Left renal cortex interstitium (tissue), 4 donors: Measurements from ENCODE around the gene MED13L. TPM values are rescaled to one million over a fixed set of nuclear protein-coding genes. Genes with fewer than 3 reads are reported as not detected.

ENCODE experiments used
- DNase-seq, 4 donors: peaks; one replicate each; pipeline ENCODE4 v3.0.0-alpha.2; 2013; ENCODE audit warnings: low read depth in 4 of 4, low spot score in 2 of 4, missing footprints in 1 of 4
- polyA plus RNA-seq, 4 donors: library from polyadenylated mRNA; unstranded; fragments of 120-200 nt; gene quantifications; one replicate each; pipeline ENCODE4 v1.2.1, GENCODE V29; 2013; ENCODE audit not compliant: insufficient read length in 4 of 4

The MED13L gene
- polyA plus RNA-seq, 4 donors: 66.8 to 88.0 (median 75.5) TPM

- DNase-seq: no peak
These were observed 117.8 kb downstream of the MED13L start for GRCh38 chr12:116159593-116160200.

DNA sequence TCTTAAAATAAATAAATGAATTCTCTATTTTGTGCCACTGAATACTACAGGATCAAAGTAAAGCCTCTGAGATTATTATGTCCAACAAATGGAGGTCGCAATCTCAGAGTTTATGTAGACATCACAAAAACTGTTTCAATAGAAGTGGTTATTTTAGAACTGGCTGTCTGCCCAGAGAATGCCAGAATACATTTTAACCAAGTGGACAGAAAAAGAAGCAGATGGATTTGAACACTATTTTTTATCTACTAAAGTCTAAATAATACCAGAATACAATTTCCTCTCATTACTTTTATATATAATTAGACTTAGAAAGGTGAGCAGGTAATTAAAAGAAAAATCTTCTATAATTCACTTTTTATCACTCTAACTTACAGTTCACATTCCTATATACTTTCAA lies 118.3 kb downstream of the MED13L start:
- DNase-seq: no peak

GRCh38 chr12:116157845-116158267 lies 119.6 kb downstream of the MED13L start:
- DNase-seq: no peak

DNA sequence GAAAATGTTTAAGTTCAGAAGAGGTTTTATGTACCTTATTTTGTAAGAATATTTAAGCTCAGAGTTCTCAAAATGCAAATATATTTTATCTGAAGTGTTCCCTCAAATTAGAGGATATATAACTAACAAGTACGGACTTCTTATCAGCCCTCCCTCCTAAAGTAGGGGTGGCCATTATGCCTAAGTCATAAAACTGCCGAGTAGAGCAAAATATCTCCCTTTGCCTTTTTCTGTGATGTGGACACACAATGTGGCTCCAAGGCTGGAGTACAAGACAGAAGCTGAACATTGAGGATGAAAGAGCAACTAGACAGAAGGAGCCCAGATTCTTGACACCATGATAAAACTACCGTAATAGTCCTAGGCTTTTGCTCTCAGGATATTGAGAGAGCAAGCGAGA lies 120.9 kb downstream of the MED13L start:
- DNase-seq: no peak

DNA sequence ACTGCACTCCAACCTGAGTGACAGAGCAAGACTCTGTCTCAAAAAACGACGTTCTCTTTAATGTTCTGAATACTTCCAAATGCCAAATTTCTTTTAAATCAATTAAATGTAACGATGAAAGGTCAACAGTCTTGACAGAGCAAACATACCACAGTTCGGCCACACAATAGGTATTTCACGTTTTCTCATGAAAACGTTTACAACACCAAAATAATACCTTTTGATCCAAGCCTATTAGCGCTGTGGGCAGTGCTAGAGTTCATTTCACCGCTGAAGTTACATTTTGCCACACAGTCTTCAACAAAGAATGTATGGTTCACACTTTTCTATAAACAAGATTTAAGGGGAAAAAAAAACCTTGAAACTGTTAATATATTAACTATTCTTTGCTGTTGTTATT lies 122.1 kb downstream of the MED13L start:
- DNase-seq: no peak

- DNase-seq: no peak
These were observed 123.5 kb downstream of the MED13L start for GRCh38 chr12:116153983-116154382.

GRCh38 chr12:116153113-116153512 lies 124.4 kb downstream of the MED13L start:
- DNase-seq: no peak

GRCh38 chr12:116152268-116152667 lies 125.2 kb downstream of the MED13L start:
- DNase-seq: no peak

- DNase-seq: no peak
These were observed 127.0 kb downstream of the MED13L start for GRCh38 chr12:116150452-116150851.

DNA sequence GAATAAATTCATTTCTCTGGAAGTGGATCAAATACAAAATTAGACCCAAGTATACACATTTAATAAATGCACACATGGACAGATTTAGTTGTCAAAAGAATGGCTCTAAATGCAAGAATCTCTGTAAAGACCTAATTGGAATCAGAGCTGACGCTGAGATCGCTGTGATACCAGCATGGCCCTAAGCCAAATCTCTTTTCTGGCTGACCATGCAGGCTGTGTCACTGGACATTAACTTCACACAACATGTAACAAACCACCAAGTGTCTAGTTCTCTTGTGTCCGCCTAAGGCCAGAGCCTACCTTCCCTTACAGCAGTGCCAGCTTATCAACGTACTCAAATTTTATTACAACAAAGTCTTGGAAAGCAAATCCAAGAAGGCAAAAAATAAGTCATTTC lies 127.5 kb downstream of the MED13L start:
- no peak for DNase-seq

DNA sequence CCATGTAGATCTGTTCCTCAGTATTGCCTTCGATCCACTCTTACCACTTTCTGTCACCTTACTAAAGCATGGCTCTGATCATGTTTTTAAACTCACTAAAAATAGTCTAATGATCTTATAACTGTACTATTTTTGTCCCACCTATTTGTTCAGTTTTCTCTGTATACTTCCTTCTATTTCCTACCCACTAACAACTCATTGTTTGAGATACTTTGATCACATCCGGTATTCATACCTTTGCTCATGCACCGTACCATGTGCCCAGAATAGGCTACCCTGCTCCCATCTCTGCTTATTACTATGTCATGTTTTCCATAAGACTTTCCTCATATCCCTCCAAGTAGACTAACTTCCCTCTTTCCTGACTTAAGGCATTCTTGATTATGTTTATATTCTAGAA lies 128.6 kb downstream of the MED13L start:
- no peak for DNase-seq

DNA sequence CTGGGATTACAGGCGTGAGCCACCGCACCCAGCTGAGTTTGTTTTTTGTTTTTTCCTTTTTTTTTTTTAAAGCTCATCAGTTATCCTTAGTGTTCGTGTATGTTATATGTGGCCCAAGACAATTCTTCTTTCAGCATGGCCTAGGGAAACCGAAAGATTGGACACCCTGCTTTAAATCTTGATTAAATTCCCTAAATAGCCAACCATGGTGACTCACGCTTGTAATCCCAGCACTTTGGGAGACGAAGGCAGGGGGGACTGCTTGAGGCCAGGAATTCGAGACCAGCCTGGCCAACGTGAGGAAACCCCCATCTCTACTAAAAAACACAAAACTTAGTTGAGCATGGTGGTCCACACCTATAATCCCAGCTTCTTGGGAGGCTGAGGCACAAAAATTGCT lies 131.1 kb downstream of the MED13L start:
- no peak for DNase-seq

- DNase-seq: no peak
These were observed 132.0 kb downstream of the MED13L start for GRCh38 chr12:116145451-116145850.

- no peak for DNase-seq
These were observed 133.1 kb downstream of the MED13L start for GRCh38 chr12:116144384-116144783.

DNA sequence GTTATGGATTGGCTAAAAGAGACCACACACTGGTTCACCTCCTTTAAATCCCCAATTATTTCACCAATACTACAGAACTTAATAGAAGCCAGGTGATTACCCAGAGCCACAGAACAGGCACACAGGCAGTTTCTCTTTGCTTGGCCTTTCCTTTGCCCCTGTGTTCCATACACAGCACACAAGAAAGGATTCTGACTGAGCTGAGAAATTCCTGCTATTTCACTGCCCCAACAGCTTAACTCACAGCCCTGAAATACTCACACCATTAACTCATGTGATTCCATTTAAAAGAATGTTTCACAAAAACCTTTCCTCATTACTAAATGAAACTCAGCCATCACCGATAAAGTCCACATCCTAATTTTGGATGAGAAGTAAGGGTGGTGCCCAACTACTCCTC lies 133.6 kb downstream of the MED13L start:
- no peak for DNase-seq

- no peak for DNase-seq
These were observed 134.3 kb downstream of the MED13L start for GRCh38 chr12:116142936-116143898.

GRCh38 chr12:116141833-116142162 lies 135.7 kb downstream of the MED13L start:
- DNase-seq: no peak

- DNase-seq: no peak
These were observed 136.2 kb downstream of the MED13L start for GRCh38 chr12:116141110-116141832.

DNA sequence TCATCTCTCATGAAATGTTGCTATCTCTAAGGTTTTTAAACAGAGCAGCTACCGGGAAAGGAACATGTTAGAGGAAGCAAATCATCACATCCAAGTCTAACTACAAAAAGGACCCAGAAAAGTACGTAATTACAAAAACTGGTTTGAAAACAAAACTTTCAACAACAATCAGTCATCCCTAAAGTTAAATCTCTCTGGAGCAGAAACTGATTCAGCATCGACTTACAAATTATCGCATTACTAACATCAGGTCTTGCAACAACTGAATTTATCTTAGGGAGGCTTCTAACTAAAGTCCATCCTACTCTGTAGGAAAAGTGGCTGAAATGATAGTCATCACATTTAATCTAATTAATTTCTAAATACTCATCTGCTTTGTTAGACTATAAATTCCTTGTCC lies 137.0 kb downstream of the MED13L start:
- no peak for DNase-seq

DNA sequence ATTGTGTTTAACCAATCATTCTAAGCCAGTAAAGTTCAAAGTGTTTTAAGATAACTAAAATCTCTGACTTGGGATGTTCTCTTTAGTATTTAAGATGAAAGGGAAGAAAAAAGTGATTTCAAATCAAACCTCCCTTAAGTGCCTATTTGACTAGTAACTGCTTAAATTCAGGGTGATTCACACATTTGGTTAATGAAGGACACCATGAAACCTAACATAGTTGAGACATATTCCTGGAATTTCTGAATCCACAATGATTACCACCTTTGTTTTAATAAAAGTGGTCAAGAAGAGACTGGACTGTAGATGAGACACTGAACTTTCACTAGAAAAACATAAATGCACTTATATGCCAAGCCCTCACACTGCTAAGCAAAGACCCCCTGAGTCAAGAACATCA lies 138.7 kb downstream of the MED13L start:
- no peak for DNase-seq

GRCh38 chr12:116138364-116138763 lies 139.1 kb downstream of the MED13L start:
- peak in 1 of 4 donors; percentile 40 for DNase-seq
